ENCODE results near the gene HIVEP3. TPM values are rescaled to one million over a fixed set of nuclear protein-coding genes. Genes with fewer than 3 reads are reported as not detected.

Gene HIVEP3
- total RNA-seq, 2 donors from 2014 or later, result 2.3 to 12.8 TPM

DNA sequence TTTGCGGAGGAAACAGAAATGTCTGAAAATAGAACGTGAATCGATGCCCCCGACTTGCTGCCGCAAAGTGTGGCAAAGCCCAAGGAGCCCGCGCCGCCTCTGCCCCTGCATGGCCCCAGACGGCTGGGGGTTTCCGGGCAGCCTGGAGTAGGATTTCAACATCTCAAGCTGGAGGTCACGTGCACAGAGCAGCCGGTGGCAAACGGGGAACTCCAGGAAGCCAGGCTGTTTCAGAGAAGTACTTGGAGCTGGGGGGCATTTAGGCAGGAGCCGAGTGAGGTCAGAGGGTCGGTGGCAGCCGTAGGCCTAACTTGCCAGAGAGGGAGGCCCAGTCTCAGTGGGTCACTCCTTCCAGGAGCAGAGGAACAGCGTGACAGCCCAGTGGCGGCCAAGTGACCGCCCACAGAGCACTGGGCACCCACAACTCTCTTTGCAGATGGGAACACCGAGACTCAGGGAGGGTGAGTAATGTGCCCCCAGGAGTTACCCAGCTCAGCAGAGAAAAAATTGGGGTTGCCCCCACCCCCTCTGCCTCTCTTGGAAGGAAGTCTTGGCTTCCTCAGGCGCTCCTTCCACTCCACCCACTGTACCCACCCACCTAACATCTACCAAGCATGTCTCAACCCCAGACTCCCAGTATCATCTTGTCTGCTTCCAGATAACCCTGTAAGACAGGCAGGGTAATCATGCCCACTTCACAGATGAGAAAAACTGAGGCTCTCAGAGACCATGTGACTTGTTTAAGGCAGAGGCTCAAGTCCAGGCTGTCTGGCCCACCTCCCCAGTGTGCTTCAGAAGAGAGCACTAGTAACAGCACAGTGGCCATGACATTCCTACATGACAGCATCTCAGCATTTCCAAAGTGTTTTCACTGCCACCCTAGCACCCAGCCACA, 179.4 kb downstream of the HIVEP3 start:
- H3K27ac ChIP-seq, result peak overlapping the region; percentile 19 to 38
- peak; percentile 36 for ATAC-seq (ENCODE audit: insufficient number of reproducible peaks, low FRiP score, low read depth)
- DNase-seq (ENCODE audit: low spot score), result peak; percentile 28
- peak overlapping the region; percentile 21 for H3K4me3 ChIP-seq
- H3K9me3 ChIP-seq, result no peaks in the 10 kb centered on the region
- TF ChIP-seq, protein P1, sequence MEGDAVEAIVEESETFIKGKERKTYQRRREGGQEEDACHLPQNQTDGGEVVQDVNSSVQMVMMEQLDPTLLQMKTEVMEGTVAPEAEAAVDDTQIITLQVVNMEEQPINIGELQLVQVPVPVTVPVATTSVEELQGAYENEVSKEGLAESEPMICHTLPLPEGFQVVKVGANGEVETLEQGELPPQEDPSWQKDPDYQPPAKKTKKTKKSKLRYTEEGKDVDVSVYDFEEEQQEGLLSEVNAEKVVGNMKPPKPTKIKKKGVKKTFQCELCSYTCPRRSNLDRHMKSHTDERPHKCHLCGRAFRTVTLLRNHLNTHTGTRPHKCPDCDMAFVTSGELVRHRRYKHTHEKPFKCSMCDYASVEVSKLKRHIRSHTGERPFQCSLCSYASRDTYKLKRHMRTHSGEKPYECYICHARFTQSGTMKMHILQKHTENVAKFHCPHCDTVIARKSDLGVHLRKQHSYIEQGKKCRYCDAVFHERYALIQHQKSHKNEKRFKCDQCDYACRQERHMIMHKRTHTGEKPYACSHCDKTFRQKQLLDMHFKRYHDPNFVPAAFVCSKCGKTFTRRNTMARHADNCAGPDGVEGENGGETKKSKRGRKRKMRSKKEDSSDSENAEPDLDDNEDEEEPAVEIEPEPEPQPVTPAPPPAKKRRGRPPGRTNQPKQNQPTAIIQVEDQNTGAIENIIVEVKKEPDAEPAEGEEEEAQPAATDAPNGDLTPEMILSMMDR (IDR thresholded peaks at IDR 0.05), result no peak
- H3K27me3 ChIP-seq (replicated peaks; ENCODE audit: insufficient read depth), result no peaks in the 10 kb centered on the region
- no peaks in the 10 kb centered on the region for H3K36me3 ChIP-seq
- H3K4me1 ChIP-seq (ENCODE audit: control insufficient read depth in 1 of 2, low read depth in 2 of 2), result peaks cover 5 to 17% of the 10 kb centered on the region in 2 donors

DNA sequence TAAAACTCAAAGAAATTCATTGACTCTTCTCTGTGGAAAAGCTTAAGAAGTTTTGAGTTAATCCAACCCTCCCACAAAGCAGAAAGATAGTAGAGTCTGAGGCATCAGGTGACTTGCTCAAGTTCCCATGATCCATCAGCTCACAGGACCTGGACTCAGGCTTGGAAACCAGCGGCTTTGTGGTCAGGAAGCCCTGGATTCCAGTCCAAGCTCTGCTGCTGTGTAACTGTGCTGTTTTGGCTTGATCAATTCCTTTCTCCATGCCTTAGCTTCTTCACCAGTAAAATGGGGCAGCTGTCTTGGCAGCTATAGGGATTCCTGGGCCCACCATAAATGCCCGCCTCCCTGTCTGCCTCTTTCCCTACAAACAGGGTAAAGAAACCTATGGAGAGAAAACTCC, 180.2 kb downstream of the HIVEP3 start:
- H3K27me3 ChIP-seq (replicated peaks; ENCODE audit: insufficient read depth), result no peaks in the 10 kb centered on the region
- peak overlapping the region; percentile 21 for H3K4me3 ChIP-seq
- H3K9me3 ChIP-seq, result no peaks in the 10 kb centered on the region
- no peaks in the 10 kb centered on the region for H3K36me3 ChIP-seq
- H3K27ac ChIP-seq, result peak overlapping the region in 1 of 2 donors; percentile 38
- DNase-seq (ENCODE audit: low spot score) (no peak), ATAC-seq (ENCODE audit: insufficient number of reproducible peaks, low FRiP score, low read depth) (no peak)
- peaks cover 5 to 17% of the 10 kb centered on the region in 2 donors for H3K4me1 ChIP-seq (ENCODE audit: control insufficient read depth in 1 of 2, low read depth in 2 of 2)
- TF ChIP-seq, protein P1 (IDR thresholded peaks at IDR 0.05), result no peak

DNA sequence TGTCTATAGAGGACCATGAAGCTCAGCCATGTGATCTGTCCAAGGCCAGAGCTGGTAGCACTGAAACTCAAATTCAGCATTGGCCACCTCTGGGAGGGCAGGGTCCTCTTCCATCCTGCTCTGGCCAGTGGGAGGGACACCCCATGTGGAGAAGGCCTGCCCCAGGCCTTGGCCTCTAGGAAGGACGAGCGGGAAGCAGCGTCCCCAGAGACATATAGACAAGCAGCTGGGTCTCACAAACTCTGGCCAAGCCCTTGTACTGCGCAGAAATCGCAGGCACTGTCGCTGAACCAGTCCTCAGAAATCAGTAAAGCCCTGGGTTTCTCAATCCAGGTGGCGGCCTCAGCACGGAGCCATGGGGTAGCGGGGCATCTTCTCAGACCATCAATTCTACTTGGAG, 180.7 kb downstream of the HIVEP3 start:
- TF ChIP-seq, protein P1 (IDR thresholded peaks at IDR 0.05), result no peak
- Histone ChIP-seq H3K36me3 (no peaks in the 10 kb centered on the region), H3K4me3 (no peak overlapping the region), H3K9me3 (no peaks in the 10 kb centered on the region), H3K27ac (no peak overlapping the region), H3K27me3 (replicated peaks; ENCODE audit: insufficient read depth) (no peaks in the 10 kb centered on the region), H3K4me1 (ENCODE audit: control insufficient read depth in 1 of 2, low read depth in 2 of 2) (peaks cover 5 to 17% of the 10 kb centered on the region in 2 donors)
- no peak for DNase-seq (ENCODE audit: low spot score)
- ATAC-seq (ENCODE audit: insufficient number of reproducible peaks, low FRiP score, low read depth), result no peak

DNA sequence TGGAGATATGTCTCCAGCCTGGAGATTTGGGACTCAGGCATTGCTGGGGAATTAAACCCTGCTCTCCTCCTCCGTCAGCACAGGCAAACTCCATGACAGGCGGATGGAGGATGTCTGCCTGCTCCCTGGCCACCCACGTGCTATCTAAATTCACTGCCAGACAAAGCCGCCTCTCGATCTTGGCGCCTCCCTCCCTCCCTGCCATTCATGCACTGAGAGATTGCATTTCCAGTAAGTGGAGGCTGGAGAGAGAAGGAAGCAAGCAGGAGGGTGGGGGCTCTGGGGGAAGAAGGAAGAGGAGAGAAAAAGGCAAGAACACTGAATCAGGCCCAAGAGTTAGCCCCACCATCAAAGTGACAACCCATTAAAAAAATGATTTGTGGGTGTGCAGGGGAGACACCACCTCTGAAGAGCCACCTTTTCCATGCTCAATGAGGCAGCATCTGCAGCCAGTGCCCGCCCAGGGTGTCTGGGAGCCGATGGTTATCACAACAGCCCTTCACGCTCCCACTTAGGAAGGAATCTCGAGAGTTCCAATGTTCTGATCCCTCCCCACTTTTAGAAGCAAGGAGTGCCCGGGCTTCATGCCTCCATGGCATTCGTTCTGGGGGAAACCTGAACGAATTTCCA, 183.0 kb downstream of the HIVEP3 start:
- no peak for ATAC-seq (ENCODE audit: insufficient number of reproducible peaks, low FRiP score, low read depth)
- DNase-seq (ENCODE audit: low spot score), result no peak
- TF ChIP-seq, protein P1 (IDR thresholded peaks at IDR 0.05), result no peak

DNA sequence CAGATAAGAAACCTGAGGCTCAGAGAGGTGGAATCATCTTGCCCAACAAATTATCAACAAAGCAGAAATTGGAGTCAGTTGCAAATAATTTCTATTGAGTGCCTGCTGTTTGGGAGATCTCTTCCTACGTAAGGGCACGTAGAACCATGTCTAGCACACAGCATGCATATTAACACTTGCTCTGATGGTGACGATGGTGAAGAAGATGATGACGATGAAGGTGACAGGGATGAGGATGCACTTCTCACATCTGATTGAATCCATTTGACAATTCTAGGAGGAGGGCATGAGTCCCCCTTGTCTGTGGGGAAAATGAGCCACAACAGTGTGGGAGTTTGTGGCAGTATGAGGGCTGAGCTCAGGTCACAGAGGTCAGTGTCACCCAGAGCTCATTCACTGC, 183.6 kb downstream of the HIVEP3 start:
- TF ChIP-seq, protein P1 (IDR thresholded peaks at IDR 0.05), result no peak
- no peaks in the 10 kb centered on the region for H3K27me3 ChIP-seq (replicated peaks; ENCODE audit: insufficient read depth)
- no peak overlapping the region for H3K4me3 ChIP-seq
- H3K4me1 ChIP-seq (ENCODE audit: control insufficient read depth in 1 of 2, low read depth in 2 of 2), result peaks cover 5 to 17% of the 10 kb centered on the region in 2 donors
- H3K27ac ChIP-seq, result no peak overlapping the region
- H3K9me3 ChIP-seq, result no peaks in the 10 kb centered on the region
- no peak for ATAC-seq (ENCODE audit: insufficient number of reproducible peaks, low FRiP score, low read depth)
- H3K36me3 ChIP-seq, result no peaks in the 10 kb centered on the region
- no peak for DNase-seq (ENCODE audit: low spot score)

More for the DNA sequence above, 183.0 kb downstream of the HIVEP3 start:
- H3K4me3 ChIP-seq, result no peak overlapping the region
- no peaks in the 10 kb centered on the region for H3K9me3 ChIP-seq
- H3K36me3 ChIP-seq, result no peaks in the 10 kb centered on the region
- H3K4me1 ChIP-seq (ENCODE audit: control insufficient read depth in 1 of 2, low read depth in 2 of 2), result peaks cover 5 to 17% of the 10 kb centered on the region in 2 donors
- no peak overlapping the region for H3K27ac ChIP-seq
- no peaks in the 10 kb centered on the region for H3K27me3 ChIP-seq (replicated peaks; ENCODE audit: insufficient read depth)
